Effector CD4-positive, alpha-beta T cell (primary cell): Measurements from ENCODE around the gene TSPEAR.
"Not testable (repeated sequence)": the region's sequence is repeated elsewhere in the genome, so short reads cannot be mapped to it uniquely, and the experiment has no call there.

Source experiments
- DNase-seq: peaks from one replicate; pipeline ENCODE4 v3.0.0-alpha.2; 2020

The TSPEAR gene

DNA sequence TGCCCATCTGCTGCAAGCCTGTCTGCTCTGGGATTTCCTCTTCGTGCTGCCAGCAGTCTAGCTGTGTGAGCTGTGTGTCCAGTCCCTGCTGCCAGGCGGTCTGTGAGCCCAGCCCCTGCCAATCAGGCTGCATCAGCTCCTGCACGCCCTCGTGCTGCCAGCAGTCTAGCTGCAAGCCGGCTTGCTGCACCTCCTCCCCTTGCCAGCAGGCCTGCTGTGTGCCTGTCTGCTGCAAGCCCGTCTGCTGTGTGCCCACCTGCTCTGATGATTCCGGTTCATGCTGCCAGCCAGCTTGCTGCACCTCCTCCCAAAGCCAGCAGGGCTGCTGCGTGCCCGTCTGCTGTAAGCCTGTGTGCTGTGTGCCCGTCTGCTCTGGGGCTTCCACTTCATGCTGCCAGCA is 110.3 kb downstream of the TSPEAR start:
- not testable (repeated sequence) for DNase-seq

DNA sequence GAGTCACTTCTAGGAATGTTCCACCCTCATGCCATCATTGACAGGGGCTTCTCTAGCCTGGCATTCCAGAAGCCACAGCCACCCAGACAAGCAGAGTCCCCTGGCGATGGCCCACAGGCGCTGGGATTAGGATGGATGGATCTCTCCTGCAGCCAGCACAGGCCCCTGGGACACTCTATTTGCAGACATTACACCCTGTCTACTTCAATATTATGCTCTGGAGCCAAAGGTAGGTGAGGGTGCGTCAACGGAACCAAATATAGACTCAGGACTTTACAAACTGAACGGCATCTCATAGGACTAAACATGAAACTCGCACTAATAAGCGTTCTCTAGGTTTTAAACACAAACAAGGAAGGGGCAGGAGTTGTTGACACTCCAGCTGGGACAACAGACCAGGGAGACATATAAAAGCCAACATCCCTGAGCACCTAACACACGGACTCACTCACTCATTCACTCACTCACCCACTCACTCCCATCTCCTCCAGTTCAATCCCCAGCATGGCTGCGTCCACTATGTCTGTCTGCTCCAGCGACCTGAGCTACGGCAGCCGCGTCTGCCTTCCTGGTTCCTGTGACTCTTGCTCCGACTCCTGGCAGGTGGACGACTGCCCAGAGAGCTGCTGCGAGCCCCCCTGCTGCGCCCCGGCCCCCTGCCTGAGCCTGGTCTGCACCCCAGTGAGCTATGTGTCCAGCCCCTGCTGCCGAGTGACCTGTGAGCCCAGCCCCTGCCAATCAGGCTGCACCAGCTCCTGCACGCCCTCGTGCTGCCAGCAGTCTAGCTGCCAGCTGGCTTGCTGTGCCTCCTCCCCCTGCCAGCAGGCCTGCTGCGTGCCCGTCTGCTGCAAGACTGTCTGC is 111.0 kb downstream of the TSPEAR start, which contains the start of gene KRTAP10-7:
TSS of gene KRTAP10-7 (plus strand) at position 480 of the 861 bp plus-strand sequence. CDS start at position 505, 25 bp downstream.
- not testable (repeated sequence) for DNase-seq

DNA sequence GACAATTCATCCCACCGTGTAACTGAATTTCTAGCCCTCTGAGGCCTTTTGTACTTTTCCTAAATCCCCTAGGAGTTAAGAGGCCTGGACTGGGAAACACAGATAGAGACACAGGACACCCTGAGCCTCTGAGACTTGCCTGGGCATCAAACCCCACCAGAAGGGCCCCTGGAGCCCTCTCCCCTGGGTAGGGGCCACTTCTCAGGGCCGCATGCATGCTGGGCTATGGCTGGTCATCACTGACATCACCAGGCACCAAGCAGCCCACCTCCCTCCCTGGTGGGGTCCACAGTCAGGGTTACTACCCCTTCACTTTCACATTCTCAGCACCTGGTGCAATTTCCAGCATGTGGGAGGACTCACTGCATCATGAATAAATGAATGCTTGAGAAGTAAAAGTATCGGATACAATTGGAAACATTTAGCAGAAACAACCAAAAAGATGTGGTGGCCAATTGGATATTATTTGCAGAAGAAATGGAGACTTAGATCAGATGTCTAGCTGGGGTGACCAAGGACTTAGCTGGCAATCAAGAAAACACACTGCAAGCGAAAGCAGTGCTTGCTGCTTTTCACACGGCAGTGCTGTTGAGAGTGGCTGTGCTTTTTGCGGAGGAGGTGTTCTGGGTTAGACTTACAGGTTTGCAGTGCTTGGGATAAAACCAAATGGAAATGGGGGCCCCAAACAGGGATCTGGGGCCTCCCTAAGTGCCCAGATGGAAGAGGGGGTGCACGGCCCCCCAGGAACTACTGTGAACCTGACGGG is 111.9 kb downstream of the TSPEAR start:
- DNase-seq: no peak

DNA sequence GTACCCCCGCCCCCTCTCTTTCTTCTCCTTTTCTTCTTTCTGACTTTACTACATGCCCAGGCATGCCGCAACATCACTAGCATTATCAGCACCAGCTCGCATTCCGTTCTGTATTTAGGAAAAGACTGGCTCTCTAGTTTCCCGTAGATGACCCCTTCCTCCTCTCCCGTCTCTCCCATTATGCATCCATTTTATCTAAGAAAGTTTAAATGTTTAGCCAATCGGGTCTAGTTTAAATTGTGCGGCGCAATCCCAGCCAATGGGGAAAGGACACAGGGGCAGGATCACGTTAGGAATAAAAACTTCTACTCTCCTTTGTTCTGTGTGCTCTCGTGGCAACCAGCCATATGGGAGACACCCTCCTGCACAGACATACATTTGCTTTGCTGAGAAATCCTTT is 113.3 kb downstream of the TSPEAR start:
- no peak for DNase-seq

DNA sequence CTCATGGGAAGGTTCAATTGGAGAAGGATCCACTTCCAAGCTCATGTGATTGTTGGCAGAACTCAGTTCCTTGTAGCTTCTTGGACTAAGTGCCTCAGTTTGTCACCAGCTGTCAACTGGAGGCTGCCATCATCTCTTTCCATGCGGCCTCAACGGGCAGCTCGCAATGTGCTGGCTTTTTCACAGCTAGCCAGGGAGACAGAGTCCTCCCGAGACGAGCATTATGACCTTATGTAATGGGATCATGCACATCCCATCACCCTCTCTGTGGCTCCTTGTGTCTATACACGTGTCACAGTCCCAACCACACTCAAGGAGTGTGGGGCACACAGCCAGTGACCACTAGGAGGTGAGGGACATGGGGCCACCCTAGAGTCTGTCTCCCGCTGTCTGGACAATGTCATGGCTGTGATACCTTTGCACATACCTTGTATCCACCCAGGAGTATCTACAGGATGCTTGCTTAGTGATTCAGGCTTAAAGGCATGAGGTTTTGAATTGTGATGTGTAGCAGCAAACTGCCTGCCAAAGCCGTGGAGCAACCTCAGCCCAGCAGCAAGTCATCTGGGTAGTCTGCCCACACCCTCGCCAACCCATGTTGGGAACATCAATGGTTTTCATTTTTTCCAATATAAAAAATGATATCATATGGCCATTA is 115.2 kb downstream of the TSPEAR start:
- DNase-seq: no peak

DNA sequence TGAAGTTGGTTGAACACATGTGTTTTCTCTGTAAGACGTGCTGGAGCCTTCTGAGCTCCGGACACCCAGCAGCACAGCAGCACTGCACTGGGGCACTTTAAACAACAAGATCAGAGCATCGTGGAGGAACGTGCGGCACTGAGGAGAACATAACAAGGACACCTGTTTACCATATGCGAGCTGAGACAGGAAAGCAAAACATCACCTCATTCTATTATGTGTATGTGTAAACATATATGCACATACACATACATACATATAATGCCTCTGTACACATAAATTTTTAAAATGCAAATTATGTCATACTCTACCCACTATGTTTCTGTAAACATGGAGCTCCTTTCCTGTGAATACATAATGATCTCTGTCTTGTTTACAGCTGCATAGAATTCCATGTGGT is 115.8 kb downstream of the TSPEAR start:
- DNase-seq: no peak

DNA sequence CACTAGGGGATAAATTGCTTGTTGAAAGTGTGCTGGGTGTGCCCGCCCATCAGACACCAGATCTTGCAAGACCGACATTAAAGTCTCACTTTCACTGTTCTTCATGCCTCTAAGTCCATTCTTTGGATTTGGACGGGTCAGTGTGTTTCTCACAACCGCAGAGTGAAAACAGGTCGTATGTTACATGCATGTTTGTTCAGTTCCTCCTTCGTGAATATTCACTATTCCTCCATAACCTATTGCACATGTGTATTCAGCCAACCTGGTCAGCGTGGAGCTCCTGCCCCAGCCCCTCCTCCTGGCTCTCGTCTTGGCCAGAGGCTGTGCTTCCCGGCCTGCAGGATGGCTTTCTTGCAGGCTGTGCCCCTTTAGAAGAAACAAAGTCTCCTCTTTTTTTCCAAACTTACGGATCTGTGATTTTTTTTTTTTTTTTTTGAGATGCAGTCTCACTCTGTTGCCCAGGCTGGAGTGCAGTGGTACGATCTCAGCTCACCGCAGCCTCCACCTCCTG is 116.9 kb downstream of the TSPEAR start:
- DNase-seq: no peak

DNA sequence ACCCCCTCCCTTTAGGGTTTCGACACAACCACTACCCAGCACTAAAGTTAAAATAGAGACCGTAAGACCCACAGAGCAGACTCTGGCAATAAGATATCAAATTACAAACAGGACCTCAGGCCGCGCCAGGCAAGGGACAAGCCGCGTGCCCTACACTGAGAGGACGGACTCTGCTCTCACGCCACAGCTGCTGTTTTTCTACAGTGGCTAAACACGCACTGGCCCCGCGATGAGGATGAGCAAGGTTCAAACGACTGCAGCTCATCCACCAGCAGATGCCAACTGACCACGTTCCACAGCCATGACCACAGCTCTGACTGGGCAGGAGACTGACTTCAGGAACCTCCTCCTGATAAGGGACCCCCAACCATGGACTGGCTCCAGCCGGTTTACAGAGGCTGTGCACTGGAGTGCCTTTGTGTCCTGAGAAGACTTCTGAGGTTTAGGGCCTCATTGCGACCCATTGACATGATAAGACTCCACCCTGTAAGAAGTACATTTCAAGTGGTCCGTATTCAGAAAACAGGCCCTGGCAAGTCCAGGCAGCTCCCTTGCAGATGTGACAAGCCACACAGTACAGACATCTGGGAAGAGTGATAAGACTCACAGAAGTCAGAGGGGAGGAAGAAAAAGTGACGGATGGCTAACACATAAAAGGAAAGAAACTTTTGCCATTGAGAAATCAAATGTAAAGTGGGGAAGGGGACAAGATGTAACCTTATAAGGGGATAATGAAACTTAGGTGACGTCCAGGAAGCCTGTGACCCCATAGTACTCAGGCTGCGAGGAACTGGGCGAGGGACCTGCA is 117.6 kb downstream of the TSPEAR start:
- no peak for DNase-seq

DNA sequence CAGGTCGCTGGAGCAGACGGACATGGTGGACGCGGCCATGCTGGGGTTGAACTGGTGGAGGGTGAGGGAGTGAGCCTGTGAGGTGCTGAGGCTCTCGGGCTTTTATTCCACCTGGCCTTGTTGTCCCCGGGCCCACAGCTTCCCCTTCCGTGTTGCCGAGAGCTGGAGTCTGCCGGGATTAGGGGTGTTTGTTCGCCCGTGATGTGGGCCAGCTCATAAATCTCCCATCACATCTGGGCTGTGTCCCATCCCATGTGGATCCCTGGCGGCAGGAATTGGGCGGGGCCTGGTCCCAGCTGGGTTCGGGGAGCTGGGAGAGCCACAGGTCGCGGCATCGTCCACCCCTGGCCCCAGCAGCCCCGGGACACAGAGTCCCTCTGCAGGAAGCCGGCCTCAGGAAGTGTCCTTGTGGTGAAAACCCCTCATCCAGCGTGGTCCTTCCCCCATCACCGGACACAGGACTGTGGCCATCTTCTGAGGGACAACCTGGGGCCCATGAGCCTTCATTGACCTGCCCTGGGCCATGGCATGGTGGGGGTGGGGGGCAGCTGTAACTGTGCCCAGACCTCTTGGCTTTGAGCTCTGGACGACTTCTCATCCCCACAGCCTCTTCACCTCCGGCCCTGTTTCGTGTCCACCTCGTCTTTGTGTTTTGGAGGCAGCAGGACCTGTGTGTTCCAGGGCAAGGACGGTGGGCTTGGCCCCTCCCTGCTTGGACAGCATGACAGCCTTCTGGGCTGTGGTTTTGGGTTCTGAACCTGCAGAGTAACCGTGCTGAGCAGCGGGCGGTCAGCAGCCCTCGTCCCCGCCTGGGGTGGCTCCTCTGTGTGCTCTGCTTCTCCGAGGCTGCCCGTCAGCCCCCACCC is 118.7 kb downstream of the TSPEAR start, which contains the start of gene KRTAP10-6:
TSS of gene KRTAP10-6 (minus strand) at position 60 of the 866 bp plus-strand sequence. CDS start at position 39, 21 bp downstream.
- no peak for DNase-seq

DNA sequence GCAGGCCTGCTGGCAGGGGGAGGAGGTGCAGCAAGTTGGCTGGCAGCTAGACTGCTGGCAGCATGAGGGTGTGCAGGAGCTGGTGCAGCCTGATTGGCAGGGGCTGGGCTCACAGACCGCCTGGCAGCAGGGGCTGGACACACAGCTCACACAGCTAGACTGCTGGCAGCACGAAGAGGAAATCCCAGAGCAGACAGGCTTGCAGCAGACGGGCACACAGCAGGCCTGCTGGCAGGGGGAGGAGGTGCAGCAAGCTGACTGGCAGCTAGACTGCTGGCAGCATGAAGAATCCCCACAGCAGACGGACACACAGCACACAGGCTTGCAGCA is 119.6 kb downstream of the TSPEAR start:
- not testable (repeated sequence) for DNase-seq

DNA sequence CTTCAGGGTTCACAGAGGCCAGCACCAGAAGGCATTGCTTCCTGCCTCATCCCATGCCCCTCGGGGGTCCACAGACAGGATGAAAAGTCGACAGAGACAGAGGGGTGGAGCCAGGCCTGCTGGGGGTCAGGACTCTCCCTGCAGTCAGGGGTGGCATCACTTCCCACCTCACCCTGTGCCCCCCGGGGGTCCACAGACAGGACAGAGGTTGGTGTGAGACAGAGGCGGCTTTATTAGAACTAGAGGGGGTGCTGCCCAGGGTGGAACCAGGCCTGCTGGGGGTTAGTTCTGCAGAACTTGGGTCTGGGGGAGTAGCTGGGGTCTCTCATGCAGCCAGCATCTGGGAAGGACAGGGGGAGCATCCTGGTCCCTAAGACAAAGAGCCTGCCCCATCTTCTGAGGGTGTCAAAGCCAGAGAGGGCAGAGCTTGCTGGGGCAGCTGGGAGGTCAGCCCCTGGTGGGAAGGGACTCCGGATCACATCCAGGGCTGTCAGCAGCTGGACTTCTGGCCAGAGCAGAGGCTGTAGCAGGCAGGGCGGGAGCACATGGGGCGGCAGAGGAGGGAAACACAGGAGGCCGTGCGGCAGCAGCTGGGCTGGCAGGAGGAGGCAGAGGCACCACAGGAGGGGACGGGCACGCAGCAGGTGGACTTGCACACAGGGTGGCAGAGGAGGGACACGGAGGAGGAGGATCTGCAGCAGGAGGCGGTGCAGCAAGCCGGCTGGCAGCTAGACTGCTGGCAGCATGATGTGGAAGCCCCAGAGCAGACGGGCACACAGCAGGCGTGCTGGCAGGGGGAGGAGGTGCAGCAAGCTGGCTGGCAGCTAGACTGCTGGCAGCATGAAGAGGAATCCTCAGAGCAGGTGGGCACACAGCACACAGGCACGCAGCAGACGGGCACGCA is 120.2 kb downstream of the TSPEAR start:
- DNase-seq: not testable (repeated sequence)

DNA sequence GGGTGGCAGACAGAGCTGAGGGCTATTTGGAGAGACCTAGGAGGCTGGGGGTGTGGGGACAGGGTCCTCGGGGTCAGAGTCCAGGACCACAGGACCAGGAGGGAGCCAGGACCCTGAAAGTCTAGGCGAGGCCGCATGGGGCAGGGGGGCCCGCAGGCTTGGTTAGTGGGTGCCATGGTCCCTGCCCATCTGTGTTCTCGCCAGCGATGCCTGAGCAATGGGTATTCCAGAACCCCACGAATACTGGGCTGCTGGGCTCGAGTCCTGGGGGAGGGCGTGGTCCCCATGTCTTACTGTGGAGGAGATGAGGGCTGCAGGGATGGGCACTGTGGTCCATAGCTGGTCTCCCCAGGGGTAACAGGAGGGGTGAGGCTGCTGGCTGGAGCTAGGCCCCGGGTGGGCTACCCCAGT is 121.1 kb downstream of the TSPEAR start:
- DNase-seq: no peak

DNA sequence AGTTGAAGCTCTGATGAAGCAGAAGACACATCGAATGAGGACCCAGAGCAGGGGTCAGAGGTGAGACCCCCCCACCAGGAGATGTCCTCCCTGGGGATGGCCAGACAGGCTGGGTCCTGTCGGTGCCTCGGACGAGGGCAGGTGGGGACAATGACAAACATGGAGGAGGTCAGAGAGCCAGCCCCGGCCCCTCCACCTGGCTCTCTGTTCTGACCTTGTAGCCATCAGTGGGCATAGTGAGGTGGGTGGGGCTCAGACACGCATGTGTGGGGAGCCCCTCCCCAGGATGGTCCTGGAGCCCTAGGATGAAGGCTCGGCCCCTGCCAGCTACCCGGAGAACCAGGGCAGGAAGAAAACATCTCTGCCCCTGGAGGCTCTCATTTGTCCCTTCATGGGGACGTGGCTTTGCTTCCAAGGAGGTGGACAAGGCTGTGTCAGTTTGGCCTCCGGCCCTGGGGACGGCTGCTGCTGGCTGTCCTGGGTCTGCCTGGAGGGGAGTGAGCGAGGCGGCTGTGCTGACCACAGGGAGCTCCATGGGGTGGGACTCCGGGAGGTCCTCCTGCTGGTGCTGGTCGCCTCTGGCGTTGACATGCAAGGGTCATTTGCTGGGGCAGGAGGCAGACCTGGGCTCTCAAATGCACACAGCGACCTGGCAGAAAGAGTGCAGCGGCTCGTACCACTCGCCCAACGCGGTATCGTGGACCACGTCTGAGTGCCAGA is 121.6 kb downstream of the TSPEAR start:
- DNase-seq: no peak

DNA sequence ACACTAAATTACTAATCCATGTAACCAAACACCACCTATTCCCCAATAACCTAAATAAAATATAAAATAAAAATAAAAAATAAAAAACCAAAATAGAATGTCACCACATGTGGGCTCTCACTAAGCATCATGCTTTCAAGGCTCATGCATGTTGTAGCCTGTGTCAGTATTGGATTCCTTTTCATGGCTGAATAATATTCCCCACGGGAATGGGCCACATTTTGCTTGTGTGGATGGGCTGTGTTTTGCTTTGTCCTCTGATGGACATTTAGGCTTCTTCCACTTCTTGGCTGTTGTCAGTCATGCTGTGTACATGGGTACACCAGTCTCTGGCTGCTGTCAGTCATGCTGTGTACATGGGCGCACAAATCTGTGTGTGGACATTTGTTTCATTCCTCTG is 122.3 kb downstream of the TSPEAR start:
- no peak for DNase-seq

DNA sequence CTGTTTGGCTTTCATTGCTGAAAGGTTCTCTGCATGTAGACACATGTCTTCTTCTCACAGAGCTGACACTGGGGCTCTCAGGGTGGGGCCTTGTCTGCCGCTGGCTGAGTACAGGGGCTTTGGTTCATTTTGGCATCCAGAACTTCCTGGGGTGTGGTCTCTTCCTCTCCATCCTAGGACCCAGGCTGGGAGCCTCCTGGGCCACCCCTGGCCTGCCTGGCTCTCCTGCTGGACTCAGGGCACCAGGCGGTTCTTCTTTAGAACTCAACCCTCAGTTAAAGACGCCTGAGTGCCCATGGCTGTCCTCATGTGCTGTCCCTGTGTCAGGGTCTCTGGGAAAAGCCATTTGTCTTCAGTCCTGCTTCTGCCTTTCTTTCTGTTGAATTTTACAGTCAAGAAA is 125.5 kb downstream of the TSPEAR start:
- DNase-seq: no peak

DNA sequence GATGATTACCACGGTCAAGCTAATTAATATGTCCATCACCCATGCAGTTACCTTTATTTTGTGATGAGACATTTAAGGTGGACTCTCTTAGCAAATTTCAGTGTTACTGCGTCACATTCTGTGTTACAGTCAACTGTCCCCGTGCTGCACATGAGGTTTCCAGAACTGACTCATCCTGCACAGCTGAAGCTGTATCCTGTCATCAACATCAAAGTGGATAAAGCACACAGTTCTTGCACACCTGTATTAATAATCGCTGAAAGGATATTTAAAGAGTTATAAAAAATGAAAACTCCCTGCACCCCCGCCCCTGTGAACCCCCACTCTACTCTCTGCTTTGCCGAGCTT is 127.6 kb downstream of the TSPEAR start:
- DNase-seq: no peak

DNA sequence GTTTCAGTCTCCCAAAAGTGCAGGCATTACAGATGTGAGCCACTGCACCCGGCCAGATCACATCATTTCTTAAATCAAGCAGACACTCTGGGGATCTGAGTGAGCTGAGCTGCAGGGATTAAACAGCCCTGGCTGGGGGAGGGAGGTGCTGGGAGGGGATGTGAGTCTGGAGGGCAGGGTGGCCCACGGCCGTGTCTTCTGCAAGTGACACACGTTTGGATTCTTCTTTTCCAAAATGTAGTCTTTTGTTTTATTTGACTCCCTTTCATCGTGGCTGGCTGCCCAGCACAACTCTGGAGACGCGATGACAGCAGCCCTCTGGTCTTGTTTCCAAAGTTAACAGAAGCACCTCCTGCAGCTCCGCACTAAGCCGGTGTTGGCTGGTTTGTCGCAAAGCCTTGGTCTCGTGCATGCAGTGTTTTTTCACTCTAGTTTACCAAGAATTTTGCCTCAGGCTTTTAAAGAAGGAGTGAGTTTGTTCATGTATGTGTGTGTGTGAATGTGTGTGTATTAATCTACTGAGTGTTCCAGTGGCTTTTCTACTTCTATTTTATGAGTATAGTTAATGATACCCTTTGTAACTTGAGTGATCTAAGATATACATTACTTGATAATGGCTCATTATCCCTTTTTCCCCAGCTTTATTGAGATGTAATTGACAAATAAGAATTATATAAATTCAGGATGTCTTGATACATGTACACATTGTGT is 128.1 kb downstream of the TSPEAR start:
- DNase-seq: no peak

DNA sequence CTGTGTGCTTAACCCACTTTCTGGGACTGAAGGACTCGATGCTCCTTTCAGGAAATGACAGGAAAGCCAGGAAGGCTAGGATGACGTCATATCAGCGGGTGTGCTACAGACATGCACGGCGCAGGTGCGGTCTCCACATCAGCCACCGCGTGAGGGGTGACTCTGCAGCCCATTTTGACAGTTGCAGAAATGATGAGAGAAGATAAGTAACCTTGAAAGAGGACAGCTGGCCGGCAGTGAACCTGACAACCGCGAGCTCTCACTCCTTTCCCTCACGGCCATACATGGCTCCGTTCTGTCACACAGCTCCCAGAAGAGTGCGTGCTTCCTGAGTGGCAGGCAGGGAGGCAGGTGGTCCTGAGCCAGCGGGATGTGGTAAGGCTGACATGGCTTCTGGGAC is 129.3 kb downstream of the TSPEAR start:
- DNase-seq: no peak

DNA sequence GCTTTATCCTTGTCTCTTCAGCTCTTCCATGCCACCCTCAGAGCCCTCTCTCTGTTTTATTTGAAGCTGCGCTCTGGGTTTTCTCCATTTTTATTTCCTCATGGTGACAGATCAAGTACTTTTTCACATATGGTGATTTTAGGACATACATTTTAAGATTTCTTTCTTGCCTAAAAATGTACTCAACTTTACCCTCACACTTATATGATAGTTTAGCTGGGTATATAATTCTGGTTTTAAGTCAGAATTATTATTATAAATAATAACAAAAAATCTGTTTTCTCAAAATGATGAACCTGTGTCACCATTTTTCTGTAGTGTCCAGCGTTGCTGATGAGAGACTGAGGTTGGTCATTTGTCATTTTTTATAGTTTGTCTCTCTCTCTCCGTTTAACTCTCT is 130.2 kb downstream of the TSPEAR start:
- DNase-seq: no peak
